PFSK-1 (cell line): Measurements from ENCODE around the gene POLE.
A peak's percentile ranks its signal among the peaks of the same experiment; 100 is the strongest.

Source experiments
- FOXP2 ChIP-seq: optimal IDR thresholded peaks from 2 replicates; pipeline ENCODE3; 2011; ENCODE audit warnings: borderline replicate concordance, control low read depth, inconsistent platforms; ENCODE audit not compliant: insufficient read depth; ENCODE audit errors: extremely low read length, extremely low read depth
- POLR2AphosphoS5 ChIP-seq: IDR thresholded peaks from 2 replicates; pipeline ENCODE4 v1.6.1; 2012; ENCODE audit warnings: low read depth, mild to moderate bottlenecking, control low read depth, low read length, moderate library complexity
- REST ChIP-seq, 2 experiments: IDR thresholded peaks; 2 replicates each; pipeline versions ENCODE4 v1.6.1 to v1.8.0; 2011 to 2012; ENCODE audit warnings: low read depth in 2 of 2, low read length in 2 of 2, control low read depth in 1 of 2, inconsistent platforms in 1 of 2, mild to moderate bottlenecking in 1 of 2, moderate library complexity in 1 of 2; ENCODE audit not compliant: insufficient read depth in 1 of 2
- SIN3A ChIP-seq: IDR thresholded peaks from 2 replicates; pipeline ENCODE4 v1.6.1; 2012; ENCODE audit warnings: mild to moderate bottlenecking, low read length, moderate library complexity, borderline replicate concordance; ENCODE audit not compliant: insufficient read depth
- TAF1 ChIP-seq: IDR thresholded peaks from 2 replicates; pipeline ENCODE4 v1.6.1; 2012; ENCODE audit warnings: low read length, control low read depth, borderline replicate concordance; ENCODE audit not compliant: insufficient read depth

The POLE gene

GRCh38 chr12:132624186-132624855, 62.8 kb downstream of the POLE start:
- TF ChIP-seq SIN3A = no peak
- no peak for TF ChIP-seq REST (IDR thresholded peaks at IDR 0.05; ENCODE audit: insufficient read depth in 1 of 2, low read depth in 2 of 2, low read length in 2 of 2)
- peak; percentile 26 for TF ChIP-seq POLR2AphosphoS5
- no peak for TF ChIP-seq FOXP2
- no peak for TF ChIP-seq TAF1

DNA sequence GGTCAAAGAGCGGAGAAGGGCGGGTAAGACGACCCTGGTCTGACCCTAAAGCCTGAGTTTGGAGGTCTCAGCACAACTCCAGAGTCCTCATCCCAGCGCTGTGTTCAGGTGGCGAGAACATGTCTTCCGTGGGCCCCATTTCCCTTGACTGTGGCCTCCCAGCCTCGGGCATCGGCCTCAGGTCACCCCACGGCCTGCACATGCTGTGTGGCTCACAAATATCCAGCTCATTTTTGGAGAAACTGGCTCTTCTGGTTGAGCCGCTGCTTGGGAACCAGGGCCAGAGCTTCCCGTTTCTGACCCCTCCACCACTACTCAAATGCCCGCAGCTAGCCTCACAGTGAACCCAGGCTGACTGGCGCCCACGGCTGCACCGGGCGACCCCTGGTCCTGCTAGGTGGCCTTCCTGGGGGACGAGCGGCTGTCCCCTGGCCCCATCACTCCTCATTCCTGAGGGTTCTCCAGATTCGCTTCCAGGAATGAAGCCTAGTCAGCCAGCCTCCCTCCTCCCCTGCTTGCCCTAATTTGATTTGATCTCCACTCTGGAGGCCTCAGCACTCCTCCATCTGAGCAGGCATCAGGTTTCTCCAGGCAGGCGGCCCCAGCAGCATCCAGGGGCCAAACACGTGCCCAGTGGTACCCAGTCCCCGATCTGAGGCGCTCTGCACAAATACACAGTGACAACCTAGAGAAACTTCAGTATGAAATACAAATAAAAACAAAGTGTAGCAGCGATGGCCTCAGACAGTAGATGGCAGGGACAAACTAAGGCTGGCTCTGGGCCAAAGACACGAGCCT, 63.9 kb downstream of the POLE start:
- TF ChIP-seq FOXP2 (no peak), POLR2AphosphoS5 (no peak; the same call in 1 of the 2 replicates), REST (IDR thresholded peaks at IDR 0.05; ENCODE audit: insufficient read depth in 1 of 2, low read depth in 2 of 2, low read length in 2 of 2) (no peak), TAF1 (no peak), SIN3A (no peak)

DNA sequence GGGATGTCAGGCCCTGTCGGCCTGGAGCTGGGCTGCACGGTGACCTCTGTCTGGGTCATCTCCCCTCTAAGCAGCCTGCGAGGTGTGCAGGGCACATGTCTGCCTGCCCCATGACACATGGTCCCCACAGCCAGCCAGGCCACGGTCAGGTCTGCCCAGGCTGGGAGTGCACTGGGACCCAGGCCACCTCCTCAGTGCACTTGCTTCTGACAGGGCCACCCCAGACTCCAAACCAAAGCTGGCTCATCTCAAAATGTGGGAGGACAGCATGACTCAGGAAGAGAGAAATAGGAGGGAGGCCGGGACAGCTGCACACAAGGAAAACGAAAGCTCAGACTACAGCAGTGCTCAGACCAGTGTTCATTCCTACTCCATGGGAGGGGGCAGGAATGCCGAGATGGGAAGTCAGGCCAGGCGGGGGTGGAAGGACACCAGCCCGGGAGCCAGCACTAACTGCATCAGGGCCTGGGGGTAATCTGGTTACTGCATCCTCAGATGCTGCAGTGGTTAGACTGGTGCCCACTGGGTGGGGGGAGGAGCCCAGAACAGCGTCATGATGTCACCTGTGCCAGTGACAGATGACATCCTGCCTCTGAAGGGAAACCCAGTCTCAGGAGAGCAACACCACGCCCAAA, 64.6 kb downstream of the POLE start:
- TF ChIP-seq POLR2AphosphoS5 (no peak), REST (IDR thresholded peaks at IDR 0.05; ENCODE audit: insufficient read depth in 1 of 2, low read depth in 2 of 2, low read length in 2 of 2) (0 out of 4 replicates have a peak, but pooled peaks of 1 of the 2 experiments have one; percentile 8)

GRCh38 chr12:132621657-132622435, 65.3 kb downstream of the POLE start:
- TF ChIP-seq SIN3A = no peak
- TF ChIP-seq REST (IDR thresholded peaks at IDR 0.05; ENCODE audit: insufficient read depth in 1 of 2, low read depth in 2 of 2, low read length in 2 of 2) = no peak
- TF ChIP-seq FOXP2 = no peak
- no peak for TF ChIP-seq TAF1
- TF ChIP-seq POLR2AphosphoS5 = no peak; the same call in 1 of the 2 replicates
